HCT116 (cell line): Measurements from ENCODE around the gene THPO. TPM values are rescaled to one million over a fixed set of nuclear protein-coding genes. Genes with fewer than 3 reads are reported as not detected.

Experiments
- ATAC-seq: fragments of 200-7000 bp; cut with Tn5 transposase; 2 replicates; pipeline ENCODE4 v1.9.1; 2020; ENCODE audit warnings: mild to moderate bottlenecking, moderate library complexity
- BruUV-seq: library from RNA; stranded (reverse); fragments of 400-500 nt; replicated peaks from 2 replicates; lab custom pipeline; 2021; lab: Mats Ljungman, UMichigan
- CTCF ChIA-PET: fragments of 300-600 bp; sonication (Branson Sonifier 250); formaldehyde crosslinking; loops from one replicate; lab custom pipeline; 2021; ENCODE audit warnings: antibody characterized with exemption; lab: Charles Lee
- POLR2A ChIA-PET: fragments of 300-600, 350-600 bp; sonication (Branson Sonifier 250); formaldehyde crosslinking; loops from one replicate; lab custom pipeline; 2021; ENCODE audit warnings: antibody characterized with exemption; lab: Charles Lee
- RAD21 ChIA-PET, 2 experiments: fragments of 300-600 bp; sonication (Branson Sonifier 250); formaldehyde crosslinking; loops; one replicate each; lab custom pipeline; 2023; ENCODE audit warnings: low total read pairs in 2 of 2; ENCODE audit not compliant: uncharacterized antibody in 2 of 2, unreplicated experiment in 2 of 2, low non-redundant PET in 1 of 2; lab: Charles Lee
- DNase-seq: peaks from one replicate; pipeline ENCODE4 v3.0.0-alpha.2; 2010; ENCODE audit warnings: low read depth, low spot score
- H2AFZ ChIP-seq: fragments of 200-600 bp; shearing (Covaris generic), sonication (generic); 2 replicates; pipeline ENCODE4 v1.6.1; 2017; ENCODE audit warnings: low read depth, mixed run types, mixed read lengths, antibody characterized with exemption, low read length; ENCODE audit not compliant: poor library complexity, severe bottlenecking
- H3K27ac ChIP-seq: 2 replicates; pipeline ENCODE4 v1.5.1; 2012; ENCODE audit warnings: low read depth, low read length
- H3K27me3 ChIP-seq: fragments of 200-600 bp; sonication (generic); 2 replicates; pipeline ENCODE4 v1.6.1; 2016; ENCODE audit warnings: mixed run types, low read length, mixed read lengths; ENCODE audit not compliant: insufficient read depth
- H3K36me3 ChIP-seq, 2 experiments: fragments of 200-500 bp in 1 of 2; fragments of 200-600 bp in 1 of 2; sonication (Bioruptor generic) in 1 of 2; sonication (generic) in 1 of 2; 2 replicates each; pipeline versions ENCODE4 v1.5.1 to v1.6.1; 2014 to 2016; ENCODE audit warnings: low read length in 2 of 2, inconsistent platforms in 1 of 2, mixed read lengths in 1 of 2, mixed run types in 1 of 2; ENCODE audit not compliant: insufficient read depth in 2 of 2, control insufficient read depth in 1 of 2
- H3K4me1 ChIP-seq, 2 experiments: fragments of 200-600 bp in 1 of 2; sonication (generic) in 1 of 2; 2 replicates each; pipeline versions ENCODE4 v1.5.1 to v1.6.1; 2012 to 2017; ENCODE audit warnings: low read length in 2 of 2, inconsistent platforms in 1 of 2, mild to moderate bottlenecking in 1 of 2, mixed read lengths in 1 of 2, mixed run types in 1 of 2, moderate library complexity in 1 of 2; ENCODE audit not compliant: insufficient read depth in 2 of 2, control insufficient read depth in 1 of 2
- H3K4me2 ChIP-seq: fragments of 200-600 bp; sonication (generic); 2 replicates; pipeline ENCODE4 v1.6.1; 2017; ENCODE audit warnings: mixed run types, low read length, mixed read lengths
- H3K4me3 ChIP-seq, 2 experiments: fragments of 200-600 bp in 1 of 2; sonication (generic) in 1 of 2; replicated peaks in 1 of 2; 2 replicates each; pipeline ENCODE4 v1.5.1; 2011 to 2016; ENCODE audit warnings: low read length in 2 of 2, control low read depth in 1 of 2, low read depth in 1 of 2, mild to moderate bottlenecking in 1 of 2, mixed read lengths in 1 of 2, mixed run types in 1 of 2
- H3K79me2 ChIP-seq: fragments of 200-600 bp; sonication (generic); 2 replicates; pipeline ENCODE4 v1.6.1; 2017; ENCODE audit warnings: mild to moderate bottlenecking, mixed run types, low read length, moderate library complexity, mixed read lengths; ENCODE audit not compliant: insufficient read depth
- H3K9ac ChIP-seq: fragments of 200-600 bp; sonication (generic); 2 replicates; pipeline ENCODE4 v1.6.1; 2016; ENCODE audit warnings: low read length, mixed read lengths
- H3K9me2 ChIP-seq: fragments of 200-600 bp; sonication (generic), shearing (Covaris generic); 2 replicates; pipeline ENCODE4 v1.6.1; 2017; ENCODE audit warnings: mixed run types, mild to moderate bottlenecking, moderate library complexity; ENCODE audit not compliant: insufficient read depth
- H3K9me3 ChIP-seq, 2 experiments: fragments of 200-500 bp in 1 of 2; fragments of 200-600 bp in 1 of 2; sonication (Bioruptor generic) in 1 of 2; sonication (generic) in 1 of 2; 2 replicates each; pipeline ENCODE4 v1.6.1; 2014 to 2017; ENCODE audit warnings: low read length in 2 of 2, mixed read lengths in 2 of 2, inconsistent platforms in 1 of 2, low read depth in 1 of 2, mild to moderate bottlenecking in 1 of 2, mixed run types in 1 of 2, moderate library complexity in 1 of 2; ENCODE audit not compliant: control insufficient read depth in 1 of 2, insufficient read depth in 1 of 2
- H4K20me1 ChIP-seq: fragments of 200-600 bp; sonication (generic), shearing (Covaris generic); 2 replicates; pipeline ENCODE4 v1.6.1; 2017; ENCODE audit warnings: mixed run types, mild to moderate bottlenecking, moderate library complexity; ENCODE audit not compliant: insufficient read depth
- EGR1 ChIP-seq: IDR thresholded peaks from 2 replicates; pipeline ENCODE4 v1.6.1; 2012; ENCODE audit warnings: low read depth
- ELF1 ChIP-seq: IDR thresholded peaks from 2 replicates; pipeline ENCODE4 v1.6.1; 2012; ENCODE audit warnings: low read depth, borderline replicate concordance
- FOSL1 ChIP-seq: IDR thresholded peaks from 2 replicates; pipeline ENCODE4 v1.6.1; 2012; ENCODE audit warnings: low read depth
- MAX ChIP-seq: IDR thresholded peaks from 2 replicates; pipeline ENCODE4 v1.6.1; 2012
- POLR2A ChIP-seq: IDR thresholded peaks from 2 replicates; pipeline ENCODE4 v1.7.0; 2011; ENCODE audit warnings: borderline replicate concordance; ENCODE audit not compliant: insufficient read depth, insufficient read length; ENCODE audit errors: extremely low read depth
- POLR2AphosphoS5 ChIP-seq: IDR thresholded peaks from 2 replicates; pipeline ENCODE4 v1.6.1; 2011; ENCODE audit warnings: mild to moderate bottlenecking, low read depth, low read length, moderate library complexity
- RAD21 ChIP-seq: IDR thresholded peaks from 2 replicates; pipeline ENCODE4 v1.6.1; 2012; ENCODE audit warnings: low read depth, mild to moderate bottlenecking
- SIN3A ChIP-seq: IDR thresholded peaks from 2 replicates; pipeline ENCODE4 v1.6.1; 2012; ENCODE audit warnings: low read depth
- YY1 ChIP-seq: IDR thresholded peaks from 2 replicates; pipeline ENCODE4 v1.6.1; 2011; ENCODE audit warnings: low read length, low read depth, moderate library complexity, mild to moderate bottlenecking; ENCODE audit not compliant: insufficient replicate concordance; ENCODE audit errors: extremely low read depth
- ZFX ChIP-seq: fragments of 450-650 bp; IDR thresholded peaks from 2 replicates; pipeline ENCODE4 v1.6.1; 2017
- ZNF274 ChIP-seq: fragments of 200-500 bp; sonication (Bioruptor generic); IDR thresholded peaks from 2 replicates; pipeline ENCODE4 v1.6.1; 2014; ENCODE audit warnings: mild to moderate bottlenecking, low read depth, low read length, inconsistent platforms
- intact Hi-C: fragments of 100-400 bp; cut with micrococcal nuclease; formaldehyde crosslinking; loops from 2 replicates; pipeline ENCODE4 v1.10.0; 2022
- total RNA-seq: library from RNA; stranded (reverse); gene quantifications from one replicate; pipeline ENCODE4 v1.2.1, GENCODE V29; 2021; ENCODE audit not compliant: unreplicated experiment
- TF ChIP-seq, protein P1 (sequence below): IDR thresholded peaks from 2 replicates; pipeline ENCODE4 v1.6.1; 2012; ENCODE audit warnings: low read depth

Gene THPO
- total RNA-seq, 1 experiment from 2014 or later = not detected

GRCh38 chr3:184383033-184383740 is 5.2 kb upstream of the THPO start:
- ChIA-PET RAD21 (interaction anchor here in 1 of 2 experiments (0.6 kb wide), 1 partner anchor 19 kb away, joined by 3 read pairs; no protein-coding TSS in a partner anchor), POLR2A (no interaction called here), CTCF (no interaction called here)
- Histone ChIP-seq H3K4me3 (no peak overlapping the region), H2AFZ (no peak overlapping the region), H3K4me1 (peaks cover 4 to 13% of the 10 kb centered on the region in 2 experiments; a peak in 2 of 4 replicates), H3K79me2 (no peaks in the 10 kb centered on the region), H3K9me3 (no peaks in the 10 kb centered on the region), H3K27ac (no peak overlapping the region), H3K4me2 (no peak overlapping the region), H4K20me1 (no peaks in the 10 kb centered on the region), H3K36me3 (no peaks in the 10 kb centered on the region), H3K9ac (no peak overlapping the region), H3K27me3 (no peaks in the 10 kb centered on the region), H3K9me2 (no peaks in the 10 kb centered on the region)
- no peak for ATAC-seq
- BruUV-seq = no TSS peak
- intact Hi-C loops = no loop called here
- DNase-seq = no peak
- no peak for TF ChIP-seq FOSL1
- no peak for TF ChIP-seq EGR1
- no peak for TF ChIP-seq POLR2A
- TF ChIP-seq ELF1 = no peak
- TF ChIP-seq, protein P1, sequence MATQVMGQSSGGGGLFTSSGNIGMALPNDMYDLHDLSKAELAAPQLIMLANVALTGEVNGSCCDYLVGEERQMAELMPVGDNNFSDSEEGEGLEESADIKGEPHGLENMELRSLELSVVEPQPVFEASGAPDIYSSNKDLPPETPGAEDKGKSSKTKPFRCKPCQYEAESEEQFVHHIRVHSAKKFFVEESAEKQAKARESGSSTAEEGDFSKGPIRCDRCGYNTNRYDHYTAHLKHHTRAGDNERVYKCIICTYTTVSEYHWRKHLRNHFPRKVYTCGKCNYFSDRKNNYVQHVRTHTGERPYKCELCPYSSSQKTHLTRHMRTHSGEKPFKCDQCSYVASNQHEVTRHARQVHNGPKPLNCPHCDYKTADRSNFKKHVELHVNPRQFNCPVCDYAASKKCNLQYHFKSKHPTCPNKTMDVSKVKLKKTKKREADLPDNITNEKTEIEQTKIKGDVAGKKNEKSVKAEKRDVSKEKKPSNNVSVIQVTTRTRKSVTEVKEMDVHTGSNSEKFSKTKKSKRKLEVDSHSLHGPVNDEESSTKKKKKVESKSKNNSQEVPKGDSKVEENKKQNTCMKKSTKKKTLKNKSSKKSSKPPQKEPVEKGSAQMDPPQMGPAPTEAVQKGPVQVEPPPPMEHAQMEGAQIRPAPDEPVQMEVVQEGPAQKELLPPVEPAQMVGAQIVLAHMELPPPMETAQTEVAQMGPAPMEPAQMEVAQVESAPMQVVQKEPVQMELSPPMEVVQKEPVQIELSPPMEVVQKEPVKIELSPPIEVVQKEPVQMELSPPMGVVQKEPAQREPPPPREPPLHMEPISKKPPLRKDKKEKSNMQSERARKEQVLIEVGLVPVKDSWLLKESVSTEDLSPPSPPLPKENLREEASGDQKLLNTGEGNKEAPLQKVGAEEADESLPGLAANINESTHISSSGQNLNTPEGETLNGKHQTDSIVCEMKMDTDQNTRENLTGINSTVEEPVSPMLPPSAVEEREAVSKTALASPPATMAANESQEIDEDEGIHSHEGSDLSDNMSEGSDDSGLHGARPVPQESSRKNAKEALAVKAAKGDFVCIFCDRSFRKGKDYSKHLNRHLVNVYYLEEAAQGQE = no peak
- TF ChIP-seq ZNF274 = no peak
- no peak for TF ChIP-seq POLR2AphosphoS5
- no peak for TF ChIP-seq ZFX
- TF ChIP-seq RAD21 = no peak
- no peak for TF ChIP-seq SIN3A
- TF ChIP-seq YY1 = no peak
- no peak for TF ChIP-seq MAX
